ENCODE data around the gene KRTAP5-6.

- TF ChIP-seq REST (IDR thresholded peaks at IDR 0.05; ENCODE audit: insufficient read depth in 1 of 2, low read depth in 2 of 2, low read length in 2 of 2) (no peak), TAF1 (IDR thresholded peaks at IDR 0.05; ENCODE audit: borderline replicate concordance, insufficient read depth, low read length) (no peak), POLR2AphosphoS5 (IDR thresholded peaks at IDR 0.05; ENCODE audit: low read depth, low read length) (no peak), SIN3A (IDR thresholded peaks at IDR 0.05; ENCODE audit: borderline replicate concordance, insufficient read depth, low read length) (no peak)
Observed at GRCh38 chr11:1651411-1651980, 45.5 kb upstream of the KRTAP5-6 start.

Measured in PFSK-1 (cell line).